KMS-11 (cell line): Measurements from ENCODE around the gene PDE6A.

Experiments used
- H2AFZ ChIP-seq: fragments of 200-600 bp; sonication (generic); 2 replicates; pipeline ENCODE4 v1.6.1; 2016; ENCODE audit warnings: antibody characterized with exemption, mixed run types, low read depth
- H3K27ac ChIP-seq: fragments of 200-600 bp; sonication (generic); 2 replicates; pipeline ENCODE4 v1.6.1; 2016; ENCODE audit warnings: mild to moderate bottlenecking, mixed run types
- H3K27me3 ChIP-seq: fragments of 200-600 bp; sonication (generic); 2 replicates; pipeline ENCODE4 v1.6.1; 2017; ENCODE audit warnings: mild to moderate bottlenecking, low read depth, mixed run types, moderate library complexity; ENCODE audit not compliant: insufficient read depth
- H3K36me3 ChIP-seq: fragments of 200-600 bp; sonication (generic); 2 replicates; pipeline ENCODE4 v1.6.1; 2017; ENCODE audit warnings: mild to moderate bottlenecking, mixed run types; ENCODE audit not compliant: insufficient read depth
- H3K4me1 ChIP-seq: fragments of 200-600 bp; sonication (generic); 2 replicates; pipeline ENCODE4 v1.6.1; 2016; ENCODE audit warnings: mild to moderate bottlenecking, low read depth, mixed run types; ENCODE audit not compliant: poor library complexity, severe bottlenecking
- H3K4me2 ChIP-seq: fragments of 200-600 bp; sonication (generic); 2 replicates; pipeline ENCODE4 v1.7.0; 2016; ENCODE audit warnings: mild to moderate bottlenecking, mixed run types
- H3K4me3 ChIP-seq: fragments of 200-600 bp; sonication (generic); IDR thresholded peaks from 2 replicates; pipeline ENCODE4 v1.6.1; 2017; ENCODE audit warnings: low read depth, low read length, mixed read lengths; ENCODE audit not compliant: insufficient read depth
- H3K79me2 ChIP-seq: fragments of 200-600 bp; sonication (generic); 2 replicates; pipeline ENCODE4 v1.6.1; 2016; ENCODE audit warnings: low read depth, mixed run types; ENCODE audit not compliant: insufficient read depth
- H3K9ac ChIP-seq: fragments of 200-600 bp; sonication (generic); 2 replicates; pipeline ENCODE4 v1.6.1; 2016; ENCODE audit warnings: mild to moderate bottlenecking, mixed run types
- H4K20me1 ChIP-seq: fragments of 200-600 bp; sonication (generic); 2 replicates; pipeline ENCODE4 v1.6.1; 2016; ENCODE audit warnings: mild to moderate bottlenecking, mixed run types; ENCODE audit not compliant: insufficient read depth
- CTCF ChIP-seq: fragments of 200-600 bp; sonication (generic); conservative IDR thresholded peaks from 2 replicates; pipeline ENCODE4 v1.6.1; 2017; ENCODE audit warnings: low read depth, mild to moderate bottlenecking, antibody characterized with exemption, low read length, moderate library complexity, mixed read lengths

The PDE6A gene

GRCh38 chr5:149827546-149827945, 117.0 kb downstream of the PDE6A start:
- Histone ChIP-seq H3K36me3 (no peaks in the 10 kb centered on the region), H3K4me3 (no peak overlapping the region), H4K20me1 (no peaks in the 10 kb centered on the region)

GRCh38 chr5:149827086-149827485, 117.5 kb downstream of the PDE6A start:
- Histone ChIP-seq H3K9ac (no peak overlapping the region), H3K36me3 (no peaks in the 10 kb centered on the region), H3K27ac (no peak overlapping the region), H3K4me2 (no peak overlapping the region), H3K79me2 (no peaks in the 10 kb centered on the region), H3K4me1 (peaks cover 10% of the 10 kb centered on the region), H4K20me1 (no peaks in the 10 kb centered on the region), H3K4me3 (no peak overlapping the region), H3K27me3 (no peaks in the 10 kb centered on the region), H2AFZ (no peak overlapping the region)
- TF ChIP-seq CTCF: no peak

More at GRCh38 chr5:149827546-149827945, 117.0 kb downstream of the PDE6A start:
- H3K9ac ChIP-seq: no peak overlapping the region
- H2AFZ ChIP-seq: no peak overlapping the region
- peaks cover 10% of the 10 kb centered on the region for H3K4me1 ChIP-seq
- H3K79me2 ChIP-seq: no peaks in the 10 kb centered on the region
- no peak for TF ChIP-seq CTCF
- H3K4me2 ChIP-seq: no peak overlapping the region
- no peaks in the 10 kb centered on the region for H3K27me3 ChIP-seq
- no peak overlapping the region for H3K27ac ChIP-seq

- H3K9ac ChIP-seq: no peak overlapping the region
- no peak for TF ChIP-seq CTCF
- no peaks in the 10 kb centered on the region for H3K79me2 ChIP-seq
- H3K4me1 ChIP-seq: peaks cover 9% of the 10 kb centered on the region
- H3K27me3 ChIP-seq: no peaks in the 10 kb centered on the region
- H3K27ac ChIP-seq: no peak overlapping the region
- no peak overlapping the region for H3K4me3 ChIP-seq
- H4K20me1 ChIP-seq: no peaks in the 10 kb centered on the region
- no peaks in the 10 kb centered on the region for H3K36me3 ChIP-seq
- no peak overlapping the region for H2AFZ ChIP-seq
- no peak overlapping the region for H3K4me2 ChIP-seq
These were observed 118.0 kb downstream of the PDE6A start for GRCh38 chr5:149826574-149826973.

DNA sequence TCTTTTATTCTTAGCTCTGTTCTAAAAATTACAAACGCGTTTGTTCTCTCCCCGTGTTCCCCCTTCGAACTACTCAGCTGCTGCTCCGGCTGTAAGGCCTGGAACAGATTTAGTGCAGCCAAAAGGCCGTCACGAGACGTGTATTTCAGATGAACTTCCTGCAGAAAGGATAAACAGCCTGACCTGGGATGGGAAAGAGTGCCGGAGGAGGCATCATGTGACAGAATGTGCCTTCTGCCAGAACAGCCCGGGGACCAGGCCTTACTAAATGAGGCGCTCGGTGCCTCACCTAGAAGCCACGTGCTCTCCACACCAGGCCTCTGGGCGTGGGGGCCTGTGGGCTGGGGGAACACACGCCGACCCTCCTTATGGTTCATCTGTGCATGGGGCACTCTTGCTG, 119.7 kb downstream of the PDE6A start:
- Histone ChIP-seq H3K9ac (no peak overlapping the region), H3K27ac (no peak overlapping the region), H4K20me1 (no peaks in the 10 kb centered on the region), H3K79me2 (no peaks in the 10 kb centered on the region), H2AFZ (no peak overlapping the region), H3K4me1 (no peaks in the 10 kb centered on the region), H3K27me3 (no peaks in the 10 kb centered on the region), H3K36me3 (no peaks in the 10 kb centered on the region), H3K4me2 (no peak overlapping the region), H3K4me3 (no peak overlapping the region)
- TF ChIP-seq CTCF: no peak

DNA sequence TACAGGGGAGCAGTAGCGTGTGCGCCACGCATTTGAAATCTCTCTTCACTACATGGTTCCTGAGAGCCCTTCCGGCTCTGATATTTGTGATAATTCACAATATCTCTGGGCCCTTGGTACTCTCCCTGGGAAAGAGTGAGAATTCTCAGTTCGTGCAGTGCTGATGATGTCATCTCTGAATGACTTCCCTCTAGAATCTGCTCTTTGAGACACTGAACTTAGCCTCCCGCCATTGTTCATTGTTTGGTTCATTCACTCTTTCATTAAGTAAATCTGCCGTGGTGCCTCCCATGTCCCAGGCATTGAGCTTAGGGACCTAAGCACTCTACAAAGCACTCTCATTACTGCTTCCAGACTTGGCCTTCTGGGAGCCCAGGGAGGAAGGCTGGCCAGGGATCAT, 120.5 kb downstream of the PDE6A start:
- Histone ChIP-seq H2AFZ (no peak overlapping the region), H3K36me3 (no peaks in the 10 kb centered on the region), H3K79me2 (no peaks in the 10 kb centered on the region), H3K4me2 (no peak overlapping the region), H4K20me1 (no peaks in the 10 kb centered on the region), H3K4me1 (no peaks in the 10 kb centered on the region), H3K27me3 (no peaks in the 10 kb centered on the region), H3K4me3 (no peak overlapping the region), H3K9ac (no peak overlapping the region), H3K27ac (no peak overlapping the region)
- no peak for TF ChIP-seq CTCF
